ENCODE data around the gene COL23A1. TPM values are rescaled to one million over a fixed set of nuclear protein-coding genes. Genes with fewer than 3 reads are reported as not detected.

Gene COL23A1
- total and polyA plus RNA-seq, 8 donors, result 0.52 to 9.5 (median 7.5) TPM

GRCh38 chr5:178469975-178470759 is 120.0 kb downstream of the COL23A1 start:
- no peaks in the 10 kb centered on the region for H3K27me3 ChIP-seq
- no peaks in the 10 kb centered on the region for H3K9me3 ChIP-seq
- peak in 1 of 4 donors; percentile 53 for DNase-seq
- intact Hi-C loops (cut with DNase I), result no loop called here
- H3K4me3 ChIP-seq, result no peak overlapping the region
- H3K27ac ChIP-seq, result no peak overlapping the region
- no peak for ATAC-seq
- TF ChIP-seq, protein P1, sequence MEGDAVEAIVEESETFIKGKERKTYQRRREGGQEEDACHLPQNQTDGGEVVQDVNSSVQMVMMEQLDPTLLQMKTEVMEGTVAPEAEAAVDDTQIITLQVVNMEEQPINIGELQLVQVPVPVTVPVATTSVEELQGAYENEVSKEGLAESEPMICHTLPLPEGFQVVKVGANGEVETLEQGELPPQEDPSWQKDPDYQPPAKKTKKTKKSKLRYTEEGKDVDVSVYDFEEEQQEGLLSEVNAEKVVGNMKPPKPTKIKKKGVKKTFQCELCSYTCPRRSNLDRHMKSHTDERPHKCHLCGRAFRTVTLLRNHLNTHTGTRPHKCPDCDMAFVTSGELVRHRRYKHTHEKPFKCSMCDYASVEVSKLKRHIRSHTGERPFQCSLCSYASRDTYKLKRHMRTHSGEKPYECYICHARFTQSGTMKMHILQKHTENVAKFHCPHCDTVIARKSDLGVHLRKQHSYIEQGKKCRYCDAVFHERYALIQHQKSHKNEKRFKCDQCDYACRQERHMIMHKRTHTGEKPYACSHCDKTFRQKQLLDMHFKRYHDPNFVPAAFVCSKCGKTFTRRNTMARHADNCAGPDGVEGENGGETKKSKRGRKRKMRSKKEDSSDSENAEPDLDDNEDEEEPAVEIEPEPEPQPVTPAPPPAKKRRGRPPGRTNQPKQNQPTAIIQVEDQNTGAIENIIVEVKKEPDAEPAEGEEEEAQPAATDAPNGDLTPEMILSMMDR (IDR thresholded peaks at IDR 0.05), result no peak
- peaks cover 9 to 44% of the 10 kb centered on the region in 2 donors for H3K4me1 ChIP-seq
- no peaks in the 10 kb centered on the region for H3K36me3 ChIP-seq

DNA sequence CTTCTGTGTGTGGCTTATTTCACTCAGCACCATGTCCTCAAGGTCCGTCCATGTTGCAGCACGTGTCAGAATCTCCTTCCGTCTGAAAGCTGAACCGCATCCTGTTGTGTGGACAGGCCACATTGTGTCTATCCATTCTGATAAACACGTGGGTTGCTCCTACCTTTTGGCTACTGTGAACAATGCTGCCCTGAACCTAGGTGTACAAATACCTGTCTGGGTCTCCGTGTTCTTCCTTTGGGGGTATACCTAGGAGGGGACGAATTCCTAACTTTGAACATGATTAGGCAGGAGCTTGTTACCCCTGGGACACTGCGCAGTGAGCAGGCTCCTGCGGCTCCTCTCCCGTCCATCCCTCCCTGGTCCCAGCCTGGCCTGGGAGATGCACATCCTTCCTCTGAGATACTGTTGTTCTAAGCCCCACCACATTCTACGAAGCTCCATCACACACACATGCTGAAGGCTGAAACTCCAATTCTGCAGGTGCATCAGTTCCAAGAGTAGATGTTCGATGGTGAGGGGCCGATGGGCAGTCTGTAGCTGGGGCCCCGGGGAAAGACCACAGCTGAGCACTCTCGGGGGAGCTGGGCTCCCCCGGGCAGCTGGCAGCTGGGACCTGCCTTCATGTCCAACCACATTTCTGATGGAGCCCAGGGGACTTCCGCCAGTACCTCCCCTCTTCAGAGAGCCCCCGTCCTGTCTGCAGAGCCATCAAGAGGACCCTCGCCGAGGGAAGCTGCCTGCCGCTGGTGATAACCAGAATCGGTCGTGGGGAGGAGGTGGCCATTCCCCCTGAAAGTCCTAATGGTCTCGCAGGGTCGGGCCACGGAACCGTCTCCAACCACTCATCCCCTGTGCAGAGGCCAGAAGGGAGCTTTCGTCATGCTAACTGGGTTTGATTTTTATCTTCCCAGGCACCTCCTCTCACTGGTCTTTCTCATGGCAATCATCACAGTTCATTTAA is 120.9 kb downstream of the COL23A1 start:
- intact Hi-C loops (cut with DNase I), result no loop called here
- no peaks in the 10 kb centered on the region for H3K27me3 ChIP-seq
- no peak overlapping the region for H3K4me3 ChIP-seq
- TF ChIP-seq, protein P1 (IDR thresholded peaks at IDR 0.05), result no peak
- H3K27ac ChIP-seq, result no peak overlapping the region
- peak in 1 of 4 donors; percentile 49 for DNase-seq
- ATAC-seq, result no peak
- peaks cover 9 to 39% of the 10 kb centered on the region in 2 donors for H3K4me1 ChIP-seq
- H3K36me3 ChIP-seq, result no peaks in the 10 kb centered on the region
- H3K9me3 ChIP-seq, result no peaks in the 10 kb centered on the region

DNA sequence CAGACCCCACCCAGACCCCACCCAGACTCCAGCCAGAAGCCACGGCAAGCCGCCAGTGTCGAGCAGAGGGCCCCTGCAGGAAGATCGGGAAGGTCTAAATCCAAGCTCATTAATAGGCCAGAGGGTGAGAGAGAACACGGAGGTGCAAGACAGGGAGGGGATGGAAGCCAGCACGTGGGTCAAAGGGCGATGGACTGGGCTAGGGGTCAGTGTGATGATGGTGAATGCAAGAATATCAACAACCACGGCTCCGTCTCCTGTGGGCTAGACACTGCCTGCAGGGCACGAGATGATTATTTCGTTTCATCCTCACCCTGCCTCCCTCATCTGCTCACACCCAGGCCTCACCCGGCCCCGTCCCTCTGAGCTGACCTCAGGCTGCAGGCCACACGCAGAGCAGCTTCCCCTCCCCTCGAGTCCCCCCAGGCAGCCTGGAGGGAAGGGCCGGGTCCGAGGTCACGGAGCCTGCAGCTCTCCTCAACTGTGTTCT is 122.0 kb downstream of the COL23A1 start:
- Histone ChIP-seq H3K27me3 (no peaks in the 10 kb centered on the region), H3K9me3 (no peaks in the 10 kb centered on the region), H3K4me3 (no peak overlapping the region), H3K27ac (peak overlapping the region; percentile 44 to 76), H3K36me3 (no peaks in the 10 kb centered on the region), H3K4me1 (peaks cover 9 to 32% of the 10 kb centered on the region in 2 donors)
- TF ChIP-seq, protein P1 (IDR thresholded peaks at IDR 0.05), result no peak
- intact Hi-C loops (cut with DNase I), result no loop called here
- ATAC-seq (no peak), DNase-seq (no peak)

GRCh38 chr5:178467568-178468195 is 122.5 kb downstream of the COL23A1 start:
- Histone ChIP-seq H3K27ac (peak overlapping the region; percentile 44 to 76), H3K4me1 (peaks cover 9 to 32% of the 10 kb centered on the region in 2 donors), H3K9me3 (no peaks in the 10 kb centered on the region), H3K36me3 (no peaks in the 10 kb centered on the region), H3K4me3 (no peak overlapping the region), H3K27me3 (no peaks in the 10 kb centered on the region)
- DNase-seq (peak; percentile 77 to 91 (median 83)), ATAC-seq (peak; percentile 86)
- TF ChIP-seq, protein P1 (IDR thresholded peaks at IDR 0.05), result no peak
- intact Hi-C loops (cut with DNase I), result no loop called here
